GM18861 (cell line): Measurements from ENCODE around the gene WSB2.
"Not testable (repeated sequence)": the region's sequence is repeated elsewhere in the genome, so short reads cannot be mapped to it uniquely, and the experiment has no call there.

ENCODE experiments used
- ATAC-seq: cut with Tn5 transposase; IDR thresholded peaks from one replicate; pipeline ENCODE4 v1.9.1; 2021; ENCODE audit not compliant: unreplicated experiment

WSB2 gene

GRCh38 chr12:118035190-118036041 is 25.6 kb downstream of the WSB2 start:
- peak; percentile 79 for ATAC-seq

- no peak for ATAC-seq
Measured at GRCh38 chr12:118034429-118035189, 26.4 kb downstream of the WSB2 start.

GRCh38 chr12:118033902-118034301 is 27.1 kb downstream of the WSB2 start:
- no peak for ATAC-seq

- ATAC-seq: no peak
Measured at GRCh38 chr12:118033323-118033722, 27.7 kb downstream of the WSB2 start.

GRCh38 chr12:118032188-118032587 is 28.8 kb downstream of the WSB2 start:
- no peak for ATAC-seq

GRCh38 chr12:118029166-118029565 is 31.8 kb downstream of the WSB2 start:
- no peak for ATAC-seq

- no peak for ATAC-seq
Measured at GRCh38 chr12:118025168-118025567, 35.8 kb downstream of the WSB2 start.

- ATAC-seq: no peak
Measured at GRCh38 chr12:118023301-118023860, 37.6 kb downstream of the WSB2 start.

GRCh38 chr12:118022728-118023109 is 38.3 kb downstream of the WSB2 start:
- ATAC-seq: no peak

- not testable (repeated sequence) for ATAC-seq
Measured at GRCh38 chr12:118022097-118022727, 38.8 kb downstream of the WSB2 start.

- ATAC-seq: no peak
Measured at GRCh38 chr12:118020036-118020435, 40.9 kb downstream of the WSB2 start.

- no peak for ATAC-seq
Measured at GRCh38 chr12:118017926-118018325, 43.1 kb downstream of the WSB2 start.

- peak; percentile 97 for ATAC-seq
Measured at GRCh38 chr12:118016424-118017264, 44.3 kb downstream of the WSB2 start, which contains the start of gene RFC5. TSS of gene RFC5 (plus strand) at chr12:118016703. CDS start at chr12:118016828, 125 bp downstream.

- ATAC-seq: no peak
Measured at GRCh38 chr12:118015944-118016343, 45.0 kb downstream of the WSB2 start.

- ATAC-seq: no peak
Measured at GRCh38 chr12:118015306-118015705, 45.7 kb downstream of the WSB2 start.

GRCh38 chr12:118013283-118013682 is 47.7 kb downstream of the WSB2 start:
- ATAC-seq: no peak

- ATAC-seq: no peak
Measured at GRCh38 chr12:118011961-118012360, 49.0 kb downstream of the WSB2 start.

- ATAC-seq: no peak
Measured at GRCh38 chr12:118011377-118011776, 49.6 kb downstream of the WSB2 start.

- no peak for ATAC-seq
Measured at GRCh38 chr12:118010903-118011302, 50.1 kb downstream of the WSB2 start.

- not testable (repeated sequence) for ATAC-seq
Measured at GRCh38 chr12:117999806-118000205, 61.2 kb downstream of the WSB2 start.
